Ishikawa (cell line): ENCODE data around the gene SLC13A5.

Experiments
- CEBPB ChIP-seq: IDR thresholded peaks from 2 replicates; pipeline ENCODE4 v1.6.1; 2012
- EGR1 ChIP-seq: IDR thresholded peaks from 2 replicates; pipeline ENCODE4 v1.6.1; 2012
- EP300 ChIP-seq: IDR thresholded peaks from 2 replicates; pipeline ENCODE4 v1.6.1; 2012; ENCODE audit warnings: borderline replicate concordance
- RAD21 ChIP-seq: IDR thresholded peaks from 2 replicates; pipeline ENCODE4 v1.6.1; 2012; ENCODE audit warnings: low read depth
- REST ChIP-seq: IDR thresholded peaks from 2 replicates; pipeline ENCODE4 v1.6.1; 2012; ENCODE audit warnings: low read depth, mild to moderate bottlenecking
- TAF1 ChIP-seq: IDR thresholded peaks from 2 replicates; pipeline ENCODE4 v1.6.1; 2012; ENCODE audit warnings: low read depth, mild to moderate bottlenecking
- YY1 ChIP-seq: IDR thresholded peaks from 2 replicates; pipeline ENCODE4 v1.6.1; 2012; ENCODE audit warnings: low read depth
- TF ChIP-seq, protein P1 (sequence below): IDR thresholded peaks from 2 replicates; pipeline ENCODE4 v1.6.1; 2012

DNA sequence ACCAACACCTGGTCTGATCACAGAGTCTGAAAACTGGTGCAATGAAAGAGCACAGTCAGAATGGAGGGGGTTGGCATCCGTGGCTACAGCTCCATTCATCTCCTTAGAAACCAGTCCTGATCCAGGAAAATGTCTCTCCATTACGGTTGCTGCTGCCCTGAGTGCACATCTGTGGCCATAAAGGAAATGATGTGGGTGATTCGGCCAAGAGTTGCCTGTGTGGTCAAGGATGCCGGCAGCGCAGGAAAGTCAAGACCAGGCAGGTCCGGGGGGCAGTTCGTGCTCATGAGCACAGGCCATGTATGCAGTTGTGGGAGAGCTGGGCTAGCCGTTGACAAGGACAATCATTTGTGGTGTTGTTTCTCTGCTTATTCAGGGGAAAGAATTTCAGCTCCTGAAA lies 48.6 kb upstream of the SLC13A5 start:
- TF ChIP-seq, protein P1, sequence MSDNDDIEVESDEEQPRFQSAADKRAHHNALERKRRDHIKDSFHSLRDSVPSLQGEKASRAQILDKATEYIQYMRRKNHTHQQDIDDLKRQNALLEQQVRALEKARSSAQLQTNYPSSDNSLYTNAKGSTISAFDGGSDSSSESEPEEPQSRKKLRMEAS: no peak
- no peak for TF ChIP-seq CEBPB
- no peak for TF ChIP-seq YY1
- TF ChIP-seq REST: no peak
- no peak for TF ChIP-seq EGR1
- no peak for TF ChIP-seq EP300
- no peak for TF ChIP-seq TAF1
- TF ChIP-seq RAD21: no peak
